GM23338 (cell line): ENCODE results near the gene KRT222. TPM values are rescaled to one million over a fixed set of nuclear protein-coding genes. Genes with fewer than 3 reads are reported as not detected.

Experiments used
- ATAC-seq: fragments of 200-7000 bp; cut with Tn5 transposase; 3 replicates; pipeline ENCODE4 v1.9.1; 2020
- DNase-seq: peaks from one replicate; pipeline ENCODE4 v3.0.0-alpha.2; 2015; ENCODE audit warnings: low spot score
- H2AFZ ChIP-seq: fragments of 200-600 bp; sonication (generic); 2 replicates; pipeline ENCODE4 v1.8.0; 2016; ENCODE audit warnings: antibody characterized with exemption, mild to moderate bottlenecking, moderate library complexity
- H3F3A ChIP-seq: fragments of 200-600 bp; sonication (generic); replicated peaks from 2 replicates; pipeline ENCODE4 v1.8.0; 2017; ENCODE audit warnings: antibody characterized with exemption, mixed run types, low read depth
- H3K27ac ChIP-seq: fragments of 200-600 bp; sonication (generic); 2 replicates; pipeline ENCODE4 v1.6.1; 2016; ENCODE audit warnings: low read depth
- H3K27me3 ChIP-seq: fragments of 200-600 bp; sonication (generic); 2 replicates; pipeline ENCODE4 v1.8.0; 2016; ENCODE audit warnings: mild to moderate bottlenecking, mixed run types, moderate library complexity; ENCODE audit not compliant: insufficient read depth
- H3K36me3 ChIP-seq: fragments of 200-600 bp; sonication (generic); 2 replicates; pipeline ENCODE4 v1.8.0; 2016; ENCODE audit warnings: mild to moderate bottlenecking; ENCODE audit not compliant: insufficient read depth
- H3K4me1 ChIP-seq: fragments of 200-600 bp; sonication (generic); 2 replicates; pipeline ENCODE4 v1.8.0; 2016; ENCODE audit warnings: mild to moderate bottlenecking, moderate library complexity; ENCODE audit not compliant: insufficient read depth
- H3K4me2 ChIP-seq: fragments of 200-600 bp; sonication (generic); 2 replicates; pipeline ENCODE4 v1.7.1; 2017; ENCODE audit warnings: mixed run types
- H3K4me3 ChIP-seq: fragments of 200-600 bp; sonication (generic); 2 replicates; pipeline ENCODE4 v1.6.1; 2016; ENCODE audit warnings: mixed run types
- H3K79me2 ChIP-seq: fragments of 200-600 bp; sonication (generic); replicated peaks from 2 replicates; pipeline ENCODE4 v1.8.0; 2017; ENCODE audit warnings: mild to moderate bottlenecking; ENCODE audit not compliant: insufficient read depth
- H3K9me2 ChIP-seq: fragments of 200-600 bp; sonication (generic); 2 replicates; pipeline ENCODE4 v1.8.0; 2017; ENCODE audit not compliant: insufficient read depth
- H4K20me1 ChIP-seq: fragments of 200-600 bp; sonication (generic); replicated peaks from 2 replicates; pipeline ENCODE4 v1.8.0; 2017; ENCODE audit warnings: mild to moderate bottlenecking; ENCODE audit not compliant: insufficient read depth
- H3K27ac Mint-ChIP-seq: 2 replicates; pipeline ENCODE4 v1.8.0; 2020; ENCODE audit warnings: inconsistent platforms, mild to moderate bottlenecking, moderate library complexity, mixed read lengths
- H3K27me3 Mint-ChIP-seq: 3 replicates; pipeline ENCODE4 v1.8.0; 2022; ENCODE audit warnings: low read depth, mild to moderate bottlenecking, moderate library complexity, mixed read lengths, inconsistent platforms; ENCODE audit not compliant: insufficient read depth, poor library complexity
- H3K36me3 Mint-ChIP-seq: 3 replicates; pipeline ENCODE4 v1.8.0; 2021; ENCODE audit warnings: low read depth, mild to moderate bottlenecking, inconsistent platforms, moderate library complexity, mixed read lengths
- H3K4me1 Mint-ChIP-seq: 3 replicates; pipeline ENCODE4 v1.8.0; 2020; ENCODE audit warnings: mild to moderate bottlenecking, inconsistent platforms, mixed read lengths
- H3K4me3 Mint-ChIP-seq: 3 replicates; pipeline ENCODE4 v1.8.0; 2021; ENCODE audit warnings: moderate library complexity, mild to moderate bottlenecking, inconsistent platforms, mixed read lengths
- H3K9me3 Mint-ChIP-seq: 3 replicates; pipeline ENCODE4 v1.8.0; 2020; ENCODE audit warnings: moderate library complexity, mild to moderate bottlenecking, inconsistent platforms, mixed read lengths
- CREB1 ChIP-seq: fragments of 250-450 bp; sonication (Bioruptor Pico); IDR thresholded peaks from 2 replicates; pipeline ENCODE4 v1.5.0; 2020; ENCODE audit warnings: low read depth, mild to moderate bottlenecking, moderate library complexity
- EZH2 ChIP-seq: fragments of 200-600 bp; sonication (generic); IDR thresholded peaks from one replicate; pipeline ENCODE4 v1.8.0; 2017; ENCODE audit warnings: antibody characterized with exemption, mild to moderate bottlenecking, low read depth; ENCODE audit not compliant: unreplicated experiment
- EZH2phosphoT487 ChIP-seq: fragments of 200-600 bp; sonication (generic); IDR thresholded peaks from one replicate; pipeline ENCODE4 v1.8.1; 2018; ENCODE audit warnings: antibody characterized with exemption; ENCODE audit not compliant: unreplicated experiment
- JUNB ChIP-seq: IDR thresholded peaks from one replicate; pipeline ENCODE4 v1.6.1; 2016; ENCODE audit warnings: antibody characterized with exemption; ENCODE audit not compliant: unreplicated experiment
- NANOG ChIP-seq: IDR thresholded peaks from 2 replicates; pipeline ENCODE4 v1.6.1; 2016; ENCODE audit warnings: antibody characterized with exemption, borderline replicate concordance
- POLR2AphosphoS5 ChIP-seq: IDR thresholded peaks from 2 replicates; pipeline ENCODE4 v1.6.1; 2016; ENCODE audit warnings: antibody characterized with exemption, low read depth
- STAT1 ChIP-seq: IDR thresholded peaks from one replicate; pipeline ENCODE4 v1.6.1; 2016; ENCODE audit warnings: antibody characterized with exemption; ENCODE audit not compliant: unreplicated experiment
- ZNF114 ChIP-seq: fragments of 250-450 bp; sonication (Bioruptor Pico); IDR thresholded peaks from 2 replicates; pipeline ENCODE4 v1.5.0; 2020; ENCODE audit warnings: mild to moderate bottlenecking, moderate library complexity
- ZNF331 ChIP-seq: fragments of 250-450 bp; sonication (Bioruptor Pico); IDR thresholded peaks from 2 replicates; pipeline ENCODE4 v1.5.0; 2020; ENCODE audit warnings: low read depth, mild to moderate bottlenecking, moderate library complexity
- polyA plus RNA-seq: library from polyadenylated mRNA; unstranded; fragments of >200 nt; fragmentation: Nextera tagmentation; extraction: Ambion mirVana; gene quantifications from 2 replicates; pipeline ENCODE4 v1.2.1, GENCODE V29; 2016
- total RNA-seq: library from RNA; depleted of rRNA; stranded (reverse); fragments of >200 nt; shearing (Covaris generic); gene quantifications from 2 replicates; pipeline ENCODE4 v1.2.3, GENCODE V29; 2014
- TF ChIP-seq, protein P1 (sequence below): IDR thresholded peaks from 2 replicates; pipeline ENCODE4 v1.6.1; 2016; ENCODE audit warnings: antibody characterized with exemption
- TF ChIP-seq, protein P2 (sequence below): fragments of 250-450 bp; sonication (Bioruptor Pico); IDR thresholded peaks from 2 replicates; pipeline ENCODE4 v1.5.0; 2020; ENCODE audit warnings: mild to moderate bottlenecking, moderate library complexity
- TF ChIP-seq, protein P3 (sequence below), 2 experiments: fragments of 200-600 bp in 1 of 2; sonication (generic) in 1 of 2; conservative IDR thresholded peaks; 2 replicates each; pipeline versions ENCODE4 v1.5.1 to v1.6.1; 2016 to 2017; ENCODE audit warnings: antibody characterized with exemption in 2 of 2, low read depth in 2 of 2, mild to moderate bottlenecking in 2 of 2, moderate library complexity in 1 of 2

KRT222 gene
- total and polyA plus RNA-seq, 2 experiments from 2014 or later: not detected

DNA sequence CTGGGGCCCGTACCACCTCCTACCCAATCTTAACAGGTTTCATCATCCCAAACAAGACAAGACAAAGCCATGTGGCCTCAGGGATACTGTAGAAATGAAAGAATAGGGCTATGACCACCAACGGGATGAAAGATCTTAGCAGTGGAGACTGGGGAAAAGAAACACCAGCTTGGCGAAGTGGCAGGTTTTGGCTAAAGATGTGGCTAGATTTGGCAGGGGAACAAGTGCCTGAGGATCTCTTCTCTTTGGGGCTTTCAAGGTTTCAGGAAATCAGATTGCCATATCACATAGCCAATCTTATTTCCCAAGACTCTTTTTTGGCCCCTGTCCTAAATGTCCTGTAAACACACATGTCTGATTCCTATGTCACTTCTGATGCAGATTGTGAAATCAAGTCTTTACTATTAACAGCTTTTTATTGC lies 31.7 kb upstream of the KRT222 start (continued):
- TF ChIP-seq ZNF114 (CRISPR knock-in tag) (no peak), JUNB (no peak), NANOG (no peak), CREB1 (CRISPR knock-in tag) (no peak), POLR2AphosphoS5 (no peak)

DNA sequence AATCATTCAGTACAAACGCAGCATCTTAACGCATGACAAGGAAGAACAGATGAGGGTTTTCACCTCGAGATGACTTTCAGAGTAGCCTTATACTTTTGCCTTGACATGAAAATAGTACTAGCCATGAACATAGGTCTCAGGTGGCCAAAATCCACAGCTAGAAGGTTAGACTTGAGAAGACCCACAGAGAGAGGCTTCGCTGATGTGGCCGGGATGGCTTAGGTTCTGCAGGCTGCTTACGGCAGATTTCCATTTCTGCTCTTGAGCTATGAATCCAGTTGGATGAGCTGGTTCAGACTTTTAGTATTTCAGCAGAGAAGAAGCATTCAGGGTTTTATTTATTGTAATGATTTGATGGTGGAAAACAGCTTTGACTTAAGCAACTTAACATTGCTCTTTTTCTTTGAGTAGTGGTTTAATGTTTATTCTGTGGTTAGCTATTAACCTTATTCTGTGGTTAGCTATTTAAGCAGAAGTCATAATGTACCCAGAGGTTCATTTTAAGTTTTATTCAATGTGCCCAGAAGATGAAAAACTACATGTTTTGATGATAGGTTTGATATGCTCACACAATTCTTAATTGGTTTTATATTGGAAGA lies 31.0 kb upstream of the KRT222 start:
- no peaks in the 10 kb centered on the region for H3K36me3 ChIP-seq
- no peak overlapping the region for H3K27ac Mint-ChIP-seq
- TF ChIP-seq, protein P1, sequence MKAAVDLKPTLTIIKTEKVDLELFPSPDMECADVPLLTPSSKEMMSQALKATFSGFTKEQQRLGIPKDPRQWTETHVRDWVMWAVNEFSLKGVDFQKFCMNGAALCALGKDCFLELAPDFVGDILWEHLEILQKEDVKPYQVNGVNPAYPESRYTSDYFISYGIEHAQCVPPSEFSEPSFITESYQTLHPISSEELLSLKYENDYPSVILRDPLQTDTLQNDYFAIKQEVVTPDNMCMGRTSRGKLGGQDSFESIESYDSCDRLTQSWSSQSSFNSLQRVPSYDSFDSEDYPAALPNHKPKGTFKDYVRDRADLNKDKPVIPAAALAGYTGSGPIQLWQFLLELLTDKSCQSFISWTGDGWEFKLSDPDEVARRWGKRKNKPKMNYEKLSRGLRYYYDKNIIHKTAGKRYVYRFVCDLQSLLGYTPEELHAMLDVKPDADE: no peak
- no peak for TF ChIP-seq NANOG
- TF ChIP-seq ZNF114 (CRISPR knock-in tag): no peak
- TF ChIP-seq, protein P2, sequence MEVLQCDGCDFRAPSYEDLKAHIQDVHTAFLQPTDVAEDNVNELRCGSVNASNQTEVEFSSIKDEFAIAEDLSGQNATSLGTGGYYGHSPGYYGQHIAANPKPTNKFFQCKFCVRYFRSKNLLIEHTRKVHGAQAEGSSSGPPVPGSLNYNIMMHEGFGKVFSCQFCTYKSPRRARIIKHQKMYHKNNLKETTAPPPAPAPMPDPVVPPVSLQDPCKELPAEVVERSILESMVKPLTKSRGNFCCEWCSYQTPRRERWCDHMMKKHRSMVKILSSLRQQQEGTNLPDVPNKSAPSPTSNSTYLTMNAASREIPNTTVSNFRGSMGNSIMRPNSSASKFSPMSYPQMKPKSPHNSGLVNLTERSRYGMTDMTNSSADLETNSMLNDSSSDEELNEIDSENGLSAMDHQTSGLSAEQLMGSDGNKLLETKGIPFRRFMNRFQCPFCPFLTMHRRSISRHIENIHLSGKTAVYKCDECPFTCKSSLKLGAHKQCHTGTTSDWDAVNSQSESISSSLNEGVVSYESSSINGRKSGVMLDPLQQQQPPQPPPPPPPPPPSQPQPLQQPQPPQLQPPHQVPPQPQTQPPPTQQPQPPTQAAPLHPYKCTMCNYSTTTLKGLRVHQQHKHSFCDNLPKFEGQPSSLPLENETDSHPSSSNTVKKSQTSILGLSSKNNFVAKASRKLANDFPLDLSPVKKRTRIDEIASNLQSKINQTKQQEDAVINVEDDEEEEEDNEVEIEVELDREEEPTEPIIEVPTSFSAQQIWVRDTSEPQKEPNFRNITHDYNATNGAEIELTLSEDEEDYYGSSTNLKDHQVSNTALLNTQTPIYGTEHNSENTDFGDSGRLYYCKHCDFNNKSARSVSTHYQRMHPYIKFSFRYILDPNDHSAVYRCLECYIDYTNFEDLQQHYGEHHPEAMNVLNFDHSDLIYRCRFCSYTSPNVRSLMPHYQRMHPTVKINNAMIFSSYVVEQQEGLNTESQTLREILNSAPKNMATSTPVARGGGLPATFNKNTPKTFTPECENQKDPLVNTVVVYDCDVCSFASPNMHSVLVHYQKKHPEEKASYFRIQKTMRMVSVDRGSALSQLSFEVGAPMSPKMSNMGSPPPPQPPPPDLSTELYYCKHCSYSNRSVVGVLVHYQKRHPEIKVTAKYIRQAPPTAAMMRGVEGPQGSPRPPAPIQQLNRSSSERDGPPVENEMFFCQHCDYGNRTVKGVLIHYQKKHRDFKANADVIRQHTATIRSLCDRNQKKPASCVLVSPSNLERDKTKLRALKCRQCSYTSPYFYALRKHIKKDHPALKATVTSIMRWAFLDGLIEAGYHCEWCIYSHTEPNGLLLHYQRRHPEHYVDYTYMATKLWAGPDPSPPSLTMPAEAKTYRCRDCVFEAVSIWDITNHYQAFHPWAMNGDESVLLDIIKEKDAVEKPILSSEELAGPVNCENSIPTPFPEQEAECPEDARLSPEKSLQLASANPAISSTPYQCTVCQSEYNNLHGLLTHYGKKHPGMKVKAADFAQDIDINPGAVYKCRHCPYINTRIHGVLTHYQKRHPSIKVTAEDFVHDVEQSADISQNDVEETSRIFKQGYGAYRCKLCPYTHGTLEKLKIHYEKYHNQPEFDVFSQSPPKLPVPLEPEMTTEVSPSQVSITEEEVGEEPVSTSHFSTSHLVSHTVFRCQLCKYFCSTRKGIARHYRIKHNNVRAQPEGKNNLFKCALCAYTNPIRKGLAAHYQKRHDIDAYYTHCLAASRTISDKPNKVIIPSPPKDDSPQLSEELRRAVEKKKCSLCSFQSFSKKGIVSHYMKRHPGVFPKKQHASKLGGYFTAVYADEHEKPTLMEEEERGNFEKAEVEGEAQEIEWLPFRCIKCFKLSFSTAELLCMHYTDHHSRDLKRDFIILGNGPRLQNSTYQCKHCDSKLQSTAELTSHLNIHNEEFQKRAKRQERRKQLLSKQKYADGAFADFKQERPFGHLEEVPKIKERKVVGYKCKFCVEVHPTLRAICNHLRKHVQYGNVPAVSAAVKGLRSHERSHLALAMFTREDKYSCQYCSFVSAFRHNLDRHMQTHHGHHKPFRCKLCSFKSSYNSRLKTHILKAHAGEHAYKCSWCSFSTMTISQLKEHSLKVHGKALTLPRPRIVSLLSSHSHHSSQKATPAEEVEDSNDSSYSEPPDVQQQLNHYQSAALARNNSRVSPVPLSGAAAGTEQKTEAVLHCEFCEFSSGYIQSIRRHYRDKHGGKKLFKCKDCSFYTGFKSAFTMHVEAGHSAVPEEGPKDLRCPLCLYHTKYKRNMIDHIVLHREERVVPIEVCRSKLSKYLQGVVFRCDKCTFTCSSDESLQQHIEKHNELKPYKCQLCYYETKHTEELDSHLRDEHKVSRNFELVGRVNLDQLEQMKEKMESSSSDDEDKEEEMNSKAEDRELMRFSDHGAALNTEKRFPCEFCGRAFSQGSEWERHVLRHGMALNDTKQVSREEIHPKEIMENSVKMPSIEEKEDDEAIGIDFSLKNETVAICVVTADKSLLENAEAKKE (CRISPR knock-in tag): no peak
- TF ChIP-seq, protein P3, sequence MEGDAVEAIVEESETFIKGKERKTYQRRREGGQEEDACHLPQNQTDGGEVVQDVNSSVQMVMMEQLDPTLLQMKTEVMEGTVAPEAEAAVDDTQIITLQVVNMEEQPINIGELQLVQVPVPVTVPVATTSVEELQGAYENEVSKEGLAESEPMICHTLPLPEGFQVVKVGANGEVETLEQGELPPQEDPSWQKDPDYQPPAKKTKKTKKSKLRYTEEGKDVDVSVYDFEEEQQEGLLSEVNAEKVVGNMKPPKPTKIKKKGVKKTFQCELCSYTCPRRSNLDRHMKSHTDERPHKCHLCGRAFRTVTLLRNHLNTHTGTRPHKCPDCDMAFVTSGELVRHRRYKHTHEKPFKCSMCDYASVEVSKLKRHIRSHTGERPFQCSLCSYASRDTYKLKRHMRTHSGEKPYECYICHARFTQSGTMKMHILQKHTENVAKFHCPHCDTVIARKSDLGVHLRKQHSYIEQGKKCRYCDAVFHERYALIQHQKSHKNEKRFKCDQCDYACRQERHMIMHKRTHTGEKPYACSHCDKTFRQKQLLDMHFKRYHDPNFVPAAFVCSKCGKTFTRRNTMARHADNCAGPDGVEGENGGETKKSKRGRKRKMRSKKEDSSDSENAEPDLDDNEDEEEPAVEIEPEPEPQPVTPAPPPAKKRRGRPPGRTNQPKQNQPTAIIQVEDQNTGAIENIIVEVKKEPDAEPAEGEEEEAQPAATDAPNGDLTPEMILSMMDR (conservative IDR thresholded peaks at IDR 0.05; ENCODE audit: low read depth in 2 of 2): no peak
- no peak for TF ChIP-seq STAT1
- no peak for TF ChIP-seq POLR2AphosphoS5
- no peak for TF ChIP-seq ZNF331 (CRISPR knock-in tag)
- no peak for TF ChIP-seq EZH2phosphoT487
- TF ChIP-seq EZH2: no peak
- no peak for TF ChIP-seq JUNB
- no peak for TF ChIP-seq CREB1 (CRISPR knock-in tag)

More for the DNA sequence above, 31.0 kb upstream of the KRT222 start:
- peaks cover 2% of the 10 kb centered on the region for H3K27me3 Mint-ChIP-seq
- Histone ChIP-seq H3K27ac (no peak overlapping the region), H3F3A (no peaks in the 10 kb centered on the region), H3K79me2 (no peaks in the 10 kb centered on the region), H3K4me3 (no peak overlapping the region), H3K4me1 (no peaks in the 10 kb centered on the region), H3K27me3 (no peaks in the 10 kb centered on the region), H3K4me2 (no peak overlapping the region), H3K9me2 (no peaks in the 10 kb centered on the region), H2AFZ (peak overlapping the region; percentile 30; the same call in 1 of the 2 replicates), H4K20me1 (no peaks in the 10 kb centered on the region)
- no peaks in the 10 kb centered on the region for H3K9me3 Mint-ChIP-seq
- no peaks in the 10 kb centered on the region for H3K36me3 Mint-ChIP-seq
- DNase-seq (no peak), ATAC-seq (no peak)
- H3K4me3 Mint-ChIP-seq: no peak overlapping the region
- peaks cover 4% of the 10 kb centered on the region; the same call in 1 of the 3 replicates for H3K4me1 Mint-ChIP-seq
